ENCODE measurements around the gene SCNM1.
"Not testable (repeated sequence)": the region's sequence is repeated elsewhere in the genome, so short reads cannot be mapped to it uniquely, and the experiment has no call there.

The SCNM1 gene

GRCh38 chr1:151193304-151193703, 27.4 kb downstream of the SCNM1 start:
- no peak for DNase-seq (ENCODE audit: low spot score)

- no peak for DNase-seq (ENCODE audit: low spot score)
These were observed 27.9 kb downstream of the SCNM1 start for GRCh38 chr1:151193856-151194255.

- not testable (repeated sequence) for DNase-seq (ENCODE audit: low spot score)
These were observed 29.1 kb downstream of the SCNM1 start for GRCh38 chr1:151194894-151195594.

- peak; percentile 68 for DNase-seq (ENCODE audit: low spot score)
These were observed 30.4 kb downstream of the SCNM1 start for GRCh38 chr1:151196292-151196800.

GRCh38 chr1:151197863-151198253, 31.9 kb downstream of the SCNM1 start:
- DNase-seq (ENCODE audit: low spot score): no peak

GRCh38 chr1:151198254-151199127, 32.5 kb downstream of the SCNM1 start, which contains the start of gene PIP5K1A:
Gene PIP5K1A (plus strand): TSS chr1:151198552. CDS start chr1:151198997, 445 bp downstream.
- DNase-seq (ENCODE audit: low spot score): peak; percentile 99

- peak; percentile 57 for DNase-seq (ENCODE audit: low spot score)
These were observed 34.1 kb downstream of the SCNM1 start for GRCh38 chr1:151199873-151200581.

- not testable (repeated sequence) for DNase-seq (ENCODE audit: low spot score)
These were observed 39.5 kb downstream of the SCNM1 start for GRCh38 chr1:151205381-151205965.

- no peak for DNase-seq (ENCODE audit: low spot score)
These were observed 44.9 kb downstream of the SCNM1 start for GRCh38 chr1:151210830-151211229.

- DNase-seq (ENCODE audit: low spot score): no peak
These were observed 46.2 kb downstream of the SCNM1 start for GRCh38 chr1:151211972-151212705.

- no peak for DNase-seq (ENCODE audit: low spot score)
These were observed 47.6 kb downstream of the SCNM1 start for GRCh38 chr1:151213560-151213959.

All from CD4-positive, alpha-beta T cell treated with Interleukin-15 for 4 hours (primary cell).